ENCODE measurements around the gene WDR43.

WDR43 gene

GRCh38 chr2:28909655-28910353, 15.3 kb downstream of the WDR43 start:
- DNase-seq (ENCODE audit: low read depth), result no peak

GRCh38 chr2:28915939-28916338, 21.5 kb downstream of the WDR43 start:
- DNase-seq (ENCODE audit: low read depth), result no peak

GRCh38 chr2:28926847-28927246, 32.4 kb downstream of the WDR43 start:
- DNase-seq (ENCODE audit: low read depth), result no peak

- no peak for DNase-seq (ENCODE audit: low read depth)
These were observed 33.0 kb downstream of the WDR43 start for GRCh38 chr2:28927469-28927868.

GRCh38 chr2:28927878-28928277, 33.4 kb downstream of the WDR43 start:
- peak; percentile 75 for DNase-seq (ENCODE audit: low read depth)

GRCh38 chr2:28929581-28929980, 35.1 kb downstream of the WDR43 start:
- DNase-seq (ENCODE audit: low read depth), result no peak

GRCh38 chr2:28930205-28930604, 35.7 kb downstream of the WDR43 start:
- DNase-seq (ENCODE audit: low read depth), result no peak

- DNase-seq (ENCODE audit: low read depth), result no peak
These were observed 40.3 kb downstream of the WDR43 start for GRCh38 chr2:28934769-28935168.

GRCh38 chr2:28941008-28941407, 46.5 kb downstream of the WDR43 start:
- DNase-seq (ENCODE audit: low read depth), result no peak

GRCh38 chr2:28944535-28945248, 50.2 kb downstream of the WDR43 start:
- DNase-seq (ENCODE audit: low read depth), result no peak

GRCh38 chr2:28948160-28948559, 53.7 kb downstream of the WDR43 start:
- no peak for DNase-seq (ENCODE audit: low read depth)

GRCh38 chr2:28949190-28949589, 54.7 kb downstream of the WDR43 start:
- no peak for DNase-seq (ENCODE audit: low read depth)

- DNase-seq (ENCODE audit: low read depth), result no peak
These were observed 55.3 kb downstream of the WDR43 start for GRCh38 chr2:28949617-28950305.

GRCh38 chr2:28950941-28951630, 56.6 kb downstream of the WDR43 start:
- DNase-seq (ENCODE audit: low read depth), result no peak

- peak; percentile 11 for DNase-seq (ENCODE audit: low read depth)
These were observed 57.7 kb downstream of the WDR43 start for GRCh38 chr2:28951910-28952835.

- DNase-seq (ENCODE audit: low read depth), result no peak
These were observed 58.4 kb downstream of the WDR43 start for GRCh38 chr2:28952836-28953211.

GRCh38 chr2:28955467-28955866, 61.0 kb downstream of the WDR43 start:
- no peak for DNase-seq (ENCODE audit: low read depth)

GRCh38 chr2:28956415-28956826, 62.0 kb downstream of the WDR43 start:
- no peak for DNase-seq (ENCODE audit: low read depth)

GRCh38 chr2:28956890-28957289, 62.4 kb downstream of the WDR43 start:
- no peak for DNase-seq (ENCODE audit: low read depth)

- DNase-seq (ENCODE audit: low read depth), result peak; percentile 37
These were observed 64.2 kb downstream of the WDR43 start for GRCh38 chr2:28958689-28959088.

GRCh38 chr2:28960401-28960800, 65.9 kb downstream of the WDR43 start:
- DNase-seq (ENCODE audit: low read depth), result no peak
